ENCODE measurements around the gene SERPINF2.

DNA sequence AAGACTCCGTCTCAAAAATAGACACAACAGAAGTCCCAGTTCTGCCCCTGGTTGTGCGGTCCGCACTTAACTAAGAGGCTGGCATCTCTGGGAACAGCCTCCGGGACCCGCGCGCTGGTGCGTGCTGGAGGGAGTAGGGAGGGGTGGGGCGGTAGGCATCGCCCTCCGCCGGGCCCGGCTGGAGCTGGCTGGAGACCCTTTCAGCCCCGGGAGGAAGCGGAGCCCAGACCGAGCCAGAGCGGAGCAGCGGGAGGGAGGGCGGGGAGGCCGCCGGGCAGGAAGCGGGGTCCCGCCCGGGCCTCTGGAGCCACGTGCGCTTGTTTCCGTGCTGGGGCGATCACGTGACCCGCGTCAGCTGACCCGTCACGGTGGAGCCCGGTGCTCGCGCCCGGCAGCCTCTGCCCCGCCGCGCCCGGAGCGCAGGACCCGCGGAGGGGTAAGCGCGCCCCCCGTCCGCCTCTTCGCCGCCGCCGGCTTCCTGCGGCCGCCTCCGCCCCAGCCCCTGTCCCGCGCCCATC is 18.3 kb upstream of the SERPINF2 start, which contains the start of gene WDR81:
- TF ChIP-seq POLR2AphosphoS5 (IDR thresholded peaks at IDR 0.05; ENCODE audit: borderline replicate concordance, low read depth, low read length) (peak; percentile 29; the same call in 1 of the 2 replicates), EZH2 (IDR thresholded peaks at IDR 0.05) (no peak), FOXP2 (optimal IDR thresholded peaks at IDR 0.05; ENCODE audit: control extremely low read depth, extremely low read length, insufficient read depth) (no peak)
